GM11168 (cell line): ENCODE results near the gene QTRT2.

ENCODE experiments used
- in situ Hi-C: fragments of 300-500 bp; cut with MboI; formaldehyde crosslinking; loops from one replicate; pipeline ENCODE4 v1.12.0; 2022; ENCODE audit warnings: low sequenced_read_pairs; ENCODE audit not compliant: unreplicated experiment

QTRT2 gene

DNA sequence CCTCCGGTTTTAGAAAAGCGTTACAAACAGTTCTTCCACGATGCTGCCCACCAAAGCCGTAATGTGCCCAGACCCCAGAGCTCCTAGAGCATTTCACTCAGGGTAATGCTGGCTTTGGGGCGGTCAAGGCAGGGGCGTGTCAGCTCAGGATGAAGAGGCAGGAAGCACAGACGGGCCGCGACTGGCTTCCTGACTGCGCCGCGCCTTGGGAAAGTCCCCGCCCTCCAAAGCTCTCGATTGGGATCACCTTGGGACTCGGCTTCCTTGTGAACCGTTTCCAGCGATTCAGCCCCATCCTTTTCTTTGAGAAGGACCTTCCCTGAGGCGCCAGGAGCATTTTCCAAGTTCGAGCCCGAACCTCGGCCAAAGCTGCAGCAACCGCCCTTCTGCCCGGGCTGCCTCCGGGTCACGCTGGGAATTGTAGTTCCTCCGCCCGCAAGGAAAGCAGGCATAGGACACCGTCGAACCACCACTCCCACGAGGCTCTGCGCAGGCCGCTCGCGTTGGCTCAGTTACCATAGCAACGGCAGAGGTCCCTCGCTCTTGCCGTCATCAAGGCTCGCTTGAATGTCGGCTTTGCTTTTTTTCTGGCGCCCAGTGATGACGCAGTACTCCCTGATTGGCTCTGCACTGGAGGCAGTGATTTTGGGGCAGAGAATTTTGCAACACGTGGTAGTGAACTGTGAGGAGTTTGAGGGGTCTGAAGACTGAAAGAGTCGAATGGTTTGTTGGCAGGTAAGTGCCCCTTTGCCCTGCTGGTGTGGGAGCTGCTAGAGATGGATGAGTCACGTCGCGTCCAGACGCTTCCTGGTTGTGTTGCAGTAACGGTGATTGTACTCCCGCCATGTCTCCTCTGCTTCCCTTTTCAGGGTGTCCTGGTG is at the start of gene QTRT2, which contains the start of gene CCDC191:
Gene QTRT2, plus strand, starts transcription at position 608 of the 881 bp plus-strand sequence. CDS start 8,521 bp downstream, outside the sequence.
Gene CCDC191, minus strand, starts transcription at position 397 of the 881 bp plus-strand sequence. Its CDS starts 60 bp downstream, at position 337.
- in situ Hi-C loops, result no loop called here

DNA sequence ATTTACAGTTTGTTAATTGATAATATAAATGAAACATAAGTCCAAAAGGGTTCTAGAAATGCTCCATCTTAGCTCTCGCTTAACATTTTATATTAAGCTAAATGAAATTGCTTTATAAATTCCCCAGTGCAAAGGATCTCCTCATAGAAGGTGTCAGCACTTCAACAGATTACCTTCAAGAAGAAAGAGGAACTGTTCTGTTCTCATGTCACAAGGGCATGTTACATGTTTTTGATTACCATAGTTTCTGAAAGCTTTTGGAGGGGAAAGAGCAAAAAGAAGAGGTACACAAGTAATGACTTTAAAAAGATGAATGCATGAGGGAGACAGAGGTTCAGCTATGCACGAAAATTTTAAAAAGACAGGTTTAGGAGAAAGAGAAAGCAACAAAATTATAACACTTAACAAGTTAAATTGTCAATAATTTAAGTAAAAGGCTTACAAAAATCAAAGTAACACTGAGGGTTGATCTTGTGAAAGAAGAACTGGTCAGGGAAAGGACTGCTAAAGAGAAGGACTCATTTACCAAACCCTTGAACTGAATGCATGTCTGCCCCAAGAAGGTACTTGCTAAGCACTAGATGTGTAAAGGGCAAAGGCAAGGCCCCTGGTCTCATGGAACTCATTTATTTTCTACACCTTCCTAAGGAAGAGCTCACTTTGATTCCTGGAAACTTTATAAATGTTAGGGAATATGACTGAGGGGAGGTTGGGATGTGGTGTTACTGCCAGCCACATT is 45.3 kb upstream of the QTRT2 start:
- in situ Hi-C loops, result no loop called here

- in situ Hi-C loops, result no loop called here
Measured at GRCh38 chr3:114014211-114014610, 42.3 kb upstream of the QTRT2 start.

DNA sequence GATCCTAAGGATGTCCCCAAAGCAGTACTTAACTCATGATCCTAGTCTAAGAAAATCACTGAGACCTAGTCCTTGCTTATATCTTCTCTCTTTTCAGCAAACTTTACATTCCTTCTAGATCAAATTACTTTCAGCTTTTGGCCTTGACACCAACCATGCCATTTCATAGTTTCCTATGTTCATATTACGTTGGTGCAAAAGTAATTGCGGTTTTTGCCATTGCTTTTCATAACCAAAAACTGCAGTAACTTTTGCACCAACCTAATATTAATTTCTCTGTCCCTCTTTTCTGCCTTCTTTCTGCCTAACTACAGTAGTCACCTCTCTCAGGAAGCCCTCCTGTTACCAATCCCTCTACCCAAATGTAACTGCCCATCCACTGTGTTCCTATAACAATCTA is 37.1 kb upstream of the QTRT2 start:
- in situ Hi-C loops, result no loop called here

DNA sequence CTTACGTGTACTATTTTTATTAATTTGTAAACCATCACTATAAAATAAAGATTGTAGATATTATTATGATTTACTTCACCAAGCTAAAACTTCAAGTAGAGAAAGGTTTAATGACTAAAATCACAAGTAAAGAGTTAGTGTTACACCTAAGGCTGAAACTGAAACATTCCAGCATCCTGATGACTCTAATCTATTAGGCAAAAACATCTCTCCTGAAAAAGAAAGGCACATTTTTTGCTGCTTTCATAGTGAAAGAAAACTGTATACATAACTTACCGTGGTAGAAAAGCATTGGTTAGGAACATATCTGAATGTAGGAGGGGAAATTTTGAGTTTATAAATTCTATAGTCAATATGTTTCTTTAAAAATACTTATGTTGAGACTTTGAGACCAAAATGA is 35.6 kb upstream of the QTRT2 start:
- in situ Hi-C loops, result no loop called here

DNA sequence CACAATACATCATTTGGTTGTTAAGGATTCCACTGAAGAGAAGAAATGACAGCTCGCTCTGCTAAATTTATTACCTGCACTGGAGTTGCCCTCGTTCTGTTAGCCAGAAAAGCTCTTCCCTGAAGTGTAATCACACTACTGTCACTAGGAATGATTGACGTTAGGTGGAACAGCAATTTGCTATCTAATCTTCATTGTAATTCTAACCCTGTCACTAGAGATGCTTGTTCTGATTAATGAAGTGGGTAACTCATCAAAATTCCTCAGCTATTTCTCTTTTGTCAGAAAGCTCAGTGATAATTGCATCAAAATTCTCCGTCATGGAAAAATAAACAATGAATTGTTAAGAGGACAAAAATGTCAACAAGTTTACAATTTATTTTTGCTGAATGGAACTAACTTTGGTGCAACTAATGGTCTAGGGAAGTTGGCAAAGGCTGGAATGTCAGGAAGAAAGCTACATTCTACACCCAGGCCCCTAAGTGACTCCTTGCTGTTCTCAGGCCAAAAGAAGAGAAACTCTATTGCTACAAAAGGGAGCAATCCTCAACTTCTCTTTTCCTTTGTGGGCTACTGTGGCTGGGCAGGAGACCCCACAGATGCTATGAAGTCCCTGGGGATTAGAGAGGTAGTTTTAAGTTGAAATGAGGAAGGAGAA is 34.3 kb upstream of the QTRT2 start:
- in situ Hi-C loops, result no loop called here

- in situ Hi-C loops, result no loop called here
Measured at GRCh38 chr3:114025451-114025850, 31.1 kb upstream of the QTRT2 start.

DNA sequence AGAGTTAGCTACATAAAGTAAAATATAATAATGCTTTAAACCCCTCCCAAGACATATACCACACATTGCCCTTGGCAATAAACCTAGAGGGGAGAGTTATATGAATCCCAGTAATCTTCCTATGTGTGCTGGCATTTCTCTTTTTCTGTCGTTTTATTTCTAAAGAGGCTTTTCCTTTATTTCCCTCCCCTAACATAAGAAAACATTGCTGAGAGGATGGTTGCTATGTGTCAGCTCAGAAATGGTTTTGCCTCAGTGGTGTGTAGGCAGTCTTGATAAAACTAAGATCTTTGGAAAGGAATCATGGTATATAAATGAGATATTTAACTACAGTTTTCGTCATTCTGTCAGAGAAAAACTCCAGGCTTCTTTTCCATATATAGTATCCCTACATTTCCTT is 30.2 kb upstream of the QTRT2 start:
- in situ Hi-C loops, result no loop called here

- in situ Hi-C loops, result no loop called here
Measured at GRCh38 chr3:114033721-114034120, 22.8 kb upstream of the QTRT2 start.

GRCh38 chr3:114034211-114034610 is 22.3 kb upstream of the QTRT2 start:
- in situ Hi-C loops, result no loop called here

DNA sequence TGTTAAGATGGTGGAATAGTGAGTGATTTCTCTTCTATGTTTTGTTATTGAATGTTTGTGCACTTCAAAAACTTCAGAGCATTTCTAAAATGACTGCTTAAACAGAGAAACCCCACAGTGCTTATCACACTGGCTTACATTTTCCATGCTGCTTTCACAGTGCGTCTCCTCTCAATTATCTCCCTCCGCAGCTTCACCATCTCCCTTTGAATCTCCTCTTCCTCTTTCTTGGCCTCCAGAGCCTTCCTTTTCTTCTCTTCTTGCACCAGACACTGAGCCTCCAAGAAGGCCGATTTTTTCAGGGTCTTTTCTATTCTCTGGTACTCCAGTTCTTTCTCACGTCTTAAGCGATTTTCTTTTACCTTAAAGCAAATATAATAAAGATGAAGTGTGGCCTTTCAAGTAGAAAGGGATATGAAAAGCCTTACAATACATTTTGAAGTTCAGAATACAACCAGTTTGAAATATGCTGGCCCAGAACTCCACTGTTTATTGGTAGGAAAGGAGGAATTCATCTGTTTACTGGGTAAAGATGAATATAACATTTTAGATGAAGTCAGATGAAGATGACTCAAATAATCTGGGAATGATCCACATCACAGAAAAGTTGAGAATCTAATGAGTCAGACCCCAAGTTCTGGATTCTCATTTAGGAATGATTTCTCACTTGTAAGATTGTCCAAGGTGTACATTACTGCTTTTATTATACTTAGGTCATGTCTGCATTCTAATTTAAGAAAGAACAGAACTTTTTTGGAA is 21.6 kb upstream of the QTRT2 start:
- in situ Hi-C loops, result no loop called here

- in situ Hi-C loops, result no loop called here
Measured at GRCh38 chr3:114035896-114036295, 20.6 kb upstream of the QTRT2 start.

GRCh38 chr3:114043205-114043604 is 13.3 kb upstream of the QTRT2 start:
- in situ Hi-C loops, result no loop called here

DNA sequence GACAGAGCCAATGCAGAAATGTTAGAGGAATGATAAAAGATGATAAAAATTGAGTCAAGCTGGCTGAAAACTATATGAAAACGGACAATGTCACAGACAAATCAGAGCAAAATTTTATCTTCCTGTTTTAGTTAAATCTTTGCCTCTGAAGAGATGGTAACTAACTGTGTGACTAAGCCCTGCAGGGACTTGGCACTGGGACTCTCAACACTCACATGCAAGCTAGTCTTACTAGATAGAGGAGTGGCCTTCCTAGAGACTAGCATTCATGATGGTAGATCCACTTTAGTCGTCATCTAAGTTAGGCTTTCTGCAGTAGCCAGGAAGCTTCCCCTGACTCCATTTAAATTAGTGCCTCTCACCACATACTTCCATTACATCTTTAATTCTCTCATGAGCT is 4.3 kb upstream of the QTRT2 start:
- in situ Hi-C loops, result no loop called here

DNA sequence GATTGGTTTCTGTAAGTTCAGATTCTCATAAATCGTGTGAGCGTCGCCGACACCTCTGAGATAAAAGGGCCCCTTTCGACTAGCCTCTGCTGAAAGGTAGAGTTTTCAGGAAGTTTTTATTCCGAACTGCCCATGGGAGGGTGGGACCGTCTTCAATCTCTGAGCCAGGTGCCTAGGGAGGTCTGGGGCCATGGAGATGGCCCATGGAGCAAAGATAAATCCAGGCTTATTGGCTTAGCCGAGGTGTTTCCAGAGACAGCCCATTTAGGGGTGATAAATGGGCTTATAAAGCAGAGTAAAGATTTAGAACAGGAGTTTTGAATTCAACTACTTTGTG is 442 bp downstream of the QTRT2 start:
- in situ Hi-C loops, result no loop called here

DNA sequence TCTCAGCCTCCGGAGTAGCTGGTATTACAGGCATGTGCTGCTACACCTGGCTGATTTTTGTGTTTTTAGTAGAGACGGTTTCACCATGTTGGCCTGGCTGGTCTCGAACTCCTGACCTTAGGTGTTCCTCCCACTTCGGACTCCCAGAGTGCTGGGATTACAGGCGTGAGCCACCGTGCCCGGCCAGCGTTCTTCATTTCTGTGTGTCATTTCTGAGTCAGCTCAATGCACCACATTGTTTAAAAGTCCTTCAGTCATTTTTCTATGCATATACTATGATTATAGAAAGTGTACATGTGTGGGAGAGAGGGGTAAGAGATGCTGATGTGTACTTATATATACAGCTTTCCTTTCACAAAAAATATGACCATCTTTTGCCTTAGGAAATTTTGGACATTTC is 2.1 kb downstream of the QTRT2 start:
- in situ Hi-C loops, result no loop called here

GRCh38 chr3:114060906-114061655 is 4.5 kb downstream of the QTRT2 start:
- in situ Hi-C loops, result no loop called here

DNA sequence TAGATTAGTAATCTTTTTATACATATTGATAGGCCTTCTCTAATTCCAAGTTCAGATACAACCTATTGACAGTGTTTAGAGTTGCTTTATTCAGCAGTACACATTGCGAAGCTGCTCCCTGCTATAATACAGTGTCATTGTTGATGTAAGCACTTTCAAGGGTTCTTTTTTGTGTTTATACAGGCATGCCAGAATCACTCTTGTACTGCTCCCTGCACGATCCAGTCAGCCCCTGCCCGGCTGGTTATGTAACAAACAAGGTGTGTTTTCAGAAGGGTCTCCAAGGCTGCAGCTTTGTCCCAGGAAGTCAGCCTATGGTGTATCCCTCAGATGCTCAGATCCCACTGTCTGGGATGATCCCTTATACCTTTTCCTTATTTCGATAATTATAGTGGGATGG is 11.3 kb downstream of the QTRT2 start:
- in situ Hi-C loops, result no loop called here

- in situ Hi-C loops, result no loop called here
Measured at GRCh38 chr3:114068336-114068735, 11.8 kb downstream of the QTRT2 start.

- in situ Hi-C loops, result no loop called here
Measured at GRCh38 chr3:114071786-114072185, 15.2 kb downstream of the QTRT2 start.
